ENCODE measurements around the gene CACNA1I.

CACNA1I gene

DNA sequence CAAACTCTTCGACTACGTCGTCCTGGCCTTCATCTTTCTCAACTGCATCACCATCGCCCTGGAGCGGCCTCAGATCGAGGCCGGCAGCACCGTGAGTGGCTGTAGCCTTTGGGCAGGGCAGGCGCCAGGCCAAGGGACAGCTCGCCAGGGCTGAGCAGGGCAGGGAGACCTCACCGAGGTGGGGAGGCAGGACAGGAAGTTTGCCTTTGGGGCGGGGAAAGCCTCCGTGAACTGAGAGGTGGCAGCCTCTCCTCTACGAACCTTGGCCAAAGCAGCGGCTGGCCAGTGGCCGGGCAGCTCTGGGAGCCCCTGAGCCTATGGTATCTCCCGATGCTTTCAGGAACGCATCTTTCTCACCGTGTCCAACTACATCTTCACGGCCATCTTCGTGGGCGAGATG, 93.2 kb downstream of the CACNA1I start:
- TF ChIP-seq YY1 (IDR thresholded peaks at IDR 0.05; ENCODE audit: low read depth) (no peak), NFIC (IDR thresholded peaks at IDR 0.05) (no peak), TEAD4 (IDR thresholded peaks at IDR 0.05) (no peak), FOXM1 (IDR thresholded peaks at IDR 0.05; ENCODE audit: borderline replicate concordance, low read depth) (no peak), TAF1 (IDR thresholded peaks at IDR 0.05; ENCODE audit: low read depth) (no peak), EGR1 (IDR thresholded peaks at IDR 0.05) (no peak), TCF12 (IDR thresholded peaks at IDR 0.05; ENCODE audit: low read depth) (no peak)
- TF ChIP-seq, protein P1, sequence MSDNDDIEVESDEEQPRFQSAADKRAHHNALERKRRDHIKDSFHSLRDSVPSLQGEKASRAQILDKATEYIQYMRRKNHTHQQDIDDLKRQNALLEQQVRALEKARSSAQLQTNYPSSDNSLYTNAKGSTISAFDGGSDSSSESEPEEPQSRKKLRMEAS (IDR thresholded peaks at IDR 0.05), result no peak
- TF ChIP-seq, protein P2, sequence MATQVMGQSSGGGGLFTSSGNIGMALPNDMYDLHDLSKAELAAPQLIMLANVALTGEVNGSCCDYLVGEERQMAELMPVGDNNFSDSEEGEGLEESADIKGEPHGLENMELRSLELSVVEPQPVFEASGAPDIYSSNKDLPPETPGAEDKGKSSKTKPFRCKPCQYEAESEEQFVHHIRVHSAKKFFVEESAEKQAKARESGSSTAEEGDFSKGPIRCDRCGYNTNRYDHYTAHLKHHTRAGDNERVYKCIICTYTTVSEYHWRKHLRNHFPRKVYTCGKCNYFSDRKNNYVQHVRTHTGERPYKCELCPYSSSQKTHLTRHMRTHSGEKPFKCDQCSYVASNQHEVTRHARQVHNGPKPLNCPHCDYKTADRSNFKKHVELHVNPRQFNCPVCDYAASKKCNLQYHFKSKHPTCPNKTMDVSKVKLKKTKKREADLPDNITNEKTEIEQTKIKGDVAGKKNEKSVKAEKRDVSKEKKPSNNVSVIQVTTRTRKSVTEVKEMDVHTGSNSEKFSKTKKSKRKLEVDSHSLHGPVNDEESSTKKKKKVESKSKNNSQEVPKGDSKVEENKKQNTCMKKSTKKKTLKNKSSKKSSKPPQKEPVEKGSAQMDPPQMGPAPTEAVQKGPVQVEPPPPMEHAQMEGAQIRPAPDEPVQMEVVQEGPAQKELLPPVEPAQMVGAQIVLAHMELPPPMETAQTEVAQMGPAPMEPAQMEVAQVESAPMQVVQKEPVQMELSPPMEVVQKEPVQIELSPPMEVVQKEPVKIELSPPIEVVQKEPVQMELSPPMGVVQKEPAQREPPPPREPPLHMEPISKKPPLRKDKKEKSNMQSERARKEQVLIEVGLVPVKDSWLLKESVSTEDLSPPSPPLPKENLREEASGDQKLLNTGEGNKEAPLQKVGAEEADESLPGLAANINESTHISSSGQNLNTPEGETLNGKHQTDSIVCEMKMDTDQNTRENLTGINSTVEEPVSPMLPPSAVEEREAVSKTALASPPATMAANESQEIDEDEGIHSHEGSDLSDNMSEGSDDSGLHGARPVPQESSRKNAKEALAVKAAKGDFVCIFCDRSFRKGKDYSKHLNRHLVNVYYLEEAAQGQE (IDR thresholded peaks at IDR 0.05; ENCODE audit: low read depth), result no peak

DNA sequence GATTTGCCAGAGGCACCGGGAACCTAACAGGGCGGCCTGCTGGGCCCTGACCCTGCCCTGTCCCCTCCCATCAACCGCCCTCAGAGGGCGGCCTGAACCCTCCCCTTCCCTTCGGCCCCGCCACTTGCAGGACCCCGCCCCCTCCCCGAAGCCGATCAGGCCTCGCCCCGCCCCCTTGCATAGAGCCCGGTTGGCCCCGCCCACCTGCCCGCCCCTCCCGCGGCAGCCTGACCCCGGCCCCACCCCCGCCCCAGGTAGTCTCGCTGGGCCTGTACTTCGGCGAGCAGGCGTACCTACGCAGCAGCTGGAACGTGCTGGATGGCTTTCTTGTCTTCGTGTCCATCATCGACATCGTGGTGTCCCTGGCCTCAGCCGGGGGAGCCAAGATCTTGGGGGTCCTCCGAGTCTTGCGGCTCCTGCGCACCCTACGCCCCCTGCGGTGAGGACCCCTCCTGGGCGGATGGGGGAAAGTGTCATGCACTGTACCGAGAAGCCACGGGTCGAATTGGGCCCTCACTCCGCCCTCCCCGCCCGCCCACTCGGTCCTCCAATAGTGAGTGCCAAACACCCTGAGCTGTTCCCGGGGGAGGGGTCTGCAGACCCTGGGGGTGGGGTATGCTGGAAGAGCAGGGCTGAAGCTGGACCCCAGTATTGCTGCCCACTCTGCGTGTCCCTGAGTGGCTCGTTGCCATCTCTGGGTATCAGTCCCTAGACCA, 94.1 kb downstream of the CACNA1I start:
- TF ChIP-seq CREB1 (IDR thresholded peaks at IDR 0.05; ENCODE audit: low read depth), result no peak
- TF ChIP-seq RAD21 (IDR thresholded peaks at IDR 0.05; ENCODE audit: low read depth), result no peak
- peak; percentile 76; the same call in 1 of the 2 replicates for TF ChIP-seq ZBTB7A (IDR thresholded peaks at IDR 0.05; ENCODE audit: low read depth)
- no peak; the same call in 1 of the 2 replicates for TF ChIP-seq TCF12 (IDR thresholded peaks at IDR 0.05; ENCODE audit: low read depth)

DNA sequence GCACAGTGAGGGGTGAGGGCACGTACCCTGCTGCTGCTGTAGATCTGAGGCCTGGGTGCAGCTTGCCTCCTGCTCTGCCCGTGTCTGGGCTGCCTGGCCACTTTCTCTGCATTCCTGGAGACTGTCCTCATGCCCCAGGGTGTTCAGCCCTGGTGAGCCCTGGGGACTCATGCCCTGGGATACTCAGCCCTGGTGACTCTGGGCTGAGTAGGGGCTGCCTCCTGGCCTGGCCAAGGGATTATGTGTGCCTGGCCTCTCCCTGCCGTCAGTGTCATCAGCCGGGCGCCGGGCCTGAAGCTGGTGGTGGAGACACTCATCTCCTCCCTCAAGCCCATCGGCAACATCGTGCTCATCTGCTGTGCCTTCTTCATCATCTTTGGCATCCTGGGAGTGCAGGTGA, 94.7 kb downstream of the CACNA1I start:
- TF ChIP-seq NFIC (IDR thresholded peaks at IDR 0.05) (no peak), EGR1 (IDR thresholded peaks at IDR 0.05) (no peak), TEAD4 (IDR thresholded peaks at IDR 0.05) (no peak), ZBTB7A (IDR thresholded peaks at IDR 0.05; ENCODE audit: low read depth) (no peak), YY1 (IDR thresholded peaks at IDR 0.05; ENCODE audit: low read depth) (no peak), EP300 (IDR thresholded peaks at IDR 0.05; ENCODE audit: borderline replicate concordance) (no peak), TAF1 (IDR thresholded peaks at IDR 0.05; ENCODE audit: low read depth) (no peak), FOXM1 (IDR thresholded peaks at IDR 0.05; ENCODE audit: borderline replicate concordance, low read depth) (no peak), TCF12 (IDR thresholded peaks at IDR 0.05; ENCODE audit: low read depth) (no peak), CEBPB (IDR thresholded peaks at IDR 0.05) (no peak), RAD21 (IDR thresholded peaks at IDR 0.05; ENCODE audit: low read depth) (no peak), CREB1 (IDR thresholded peaks at IDR 0.05; ENCODE audit: low read depth) (no peak)
- TF ChIP-seq, protein P3, sequence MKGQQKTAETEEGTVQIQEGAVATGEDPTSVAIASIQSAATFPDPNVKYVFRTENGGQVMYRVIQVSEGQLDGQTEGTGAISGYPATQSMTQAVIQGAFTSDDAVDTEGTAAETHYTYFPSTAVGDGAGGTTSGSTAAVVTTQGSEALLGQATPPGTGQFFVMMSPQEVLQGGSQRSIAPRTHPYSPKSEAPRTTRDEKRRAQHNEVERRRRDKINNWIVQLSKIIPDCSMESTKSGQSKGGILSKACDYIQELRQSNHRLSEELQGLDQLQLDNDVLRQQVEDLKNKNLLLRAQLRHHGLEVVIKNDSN (IDR thresholded peaks at IDR 0.05), result no peak
- TF ChIP-seq, protein P2 (IDR thresholded peaks at IDR 0.05; ENCODE audit: low read depth), result no peak
- TF ChIP-seq, protein P1 (IDR thresholded peaks at IDR 0.05), result no peak

DNA sequence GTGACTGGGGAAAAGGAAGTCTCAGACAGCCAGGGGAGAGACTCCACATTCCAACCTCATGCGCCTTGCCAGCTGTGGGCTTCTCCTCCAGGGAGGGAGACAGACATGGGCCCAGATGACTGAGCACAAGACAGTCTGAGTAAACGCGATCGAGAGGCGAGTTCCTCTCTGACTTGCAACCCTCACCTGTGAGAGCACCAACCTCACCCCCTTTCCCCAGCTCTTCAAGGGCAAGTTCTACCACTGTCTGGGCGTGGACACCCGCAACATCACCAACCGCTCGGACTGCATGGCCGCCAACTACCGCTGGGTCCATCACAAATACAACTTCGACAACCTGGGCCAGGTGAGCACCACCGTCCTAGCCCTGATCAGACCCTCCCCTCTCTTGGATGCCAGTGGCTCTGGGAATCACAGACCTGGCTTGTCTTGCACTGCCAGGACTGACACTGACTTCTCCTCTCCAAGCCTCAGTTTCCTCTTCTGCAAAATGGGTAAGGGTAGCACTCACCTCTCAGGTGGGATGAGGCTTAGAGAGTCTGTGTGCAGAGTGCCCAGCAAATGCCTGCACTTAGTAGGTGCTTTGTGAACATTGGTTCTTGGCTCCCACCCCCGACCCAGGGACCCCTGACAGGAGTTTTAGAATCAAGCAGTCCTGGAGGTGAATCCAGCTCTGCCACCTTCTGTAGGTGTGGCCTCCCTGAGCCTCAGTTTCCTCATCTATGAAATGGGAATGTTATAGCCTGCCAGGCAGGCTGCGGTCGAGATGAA, 95.3 kb downstream of the CACNA1I start:
- TF ChIP-seq RAD21 (IDR thresholded peaks at IDR 0.05; ENCODE audit: low read depth) (no peak), EP300 (IDR thresholded peaks at IDR 0.05; ENCODE audit: borderline replicate concordance) (no peak)
- TF ChIP-seq, protein P3 (IDR thresholded peaks at IDR 0.05), result no peak
- TF ChIP-seq, protein P1 (IDR thresholded peaks at IDR 0.05), result no peak

DNA sequence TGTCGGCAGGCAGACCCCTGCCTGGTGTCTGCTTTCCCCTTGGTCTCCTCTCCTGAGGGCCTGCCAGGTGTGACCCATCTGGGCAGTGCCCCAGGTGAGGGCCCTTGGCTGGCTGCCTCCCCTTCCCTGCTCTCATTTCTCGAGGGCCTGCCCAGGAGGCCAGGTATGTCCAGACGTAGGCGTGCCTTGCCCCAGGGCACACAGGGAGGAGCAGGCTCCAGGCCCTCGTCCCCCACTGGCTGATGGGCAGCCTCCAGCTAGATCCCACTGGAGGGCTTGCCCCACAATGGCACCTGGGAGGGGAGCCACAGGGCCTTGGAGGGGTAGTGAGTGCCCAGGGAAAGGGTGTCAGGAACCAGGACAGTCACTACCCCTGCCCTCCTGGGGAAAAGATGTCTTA, 95.9 kb downstream of the CACNA1I start:
- TF ChIP-seq, protein P3 (IDR thresholded peaks at IDR 0.05), result no peak
- TF ChIP-seq YY1 (IDR thresholded peaks at IDR 0.05; ENCODE audit: low read depth), result no peak

Data from Ishikawa (cell line).